Measurements from ENCODE around the gene NBEA.

The NBEA gene

DNA sequence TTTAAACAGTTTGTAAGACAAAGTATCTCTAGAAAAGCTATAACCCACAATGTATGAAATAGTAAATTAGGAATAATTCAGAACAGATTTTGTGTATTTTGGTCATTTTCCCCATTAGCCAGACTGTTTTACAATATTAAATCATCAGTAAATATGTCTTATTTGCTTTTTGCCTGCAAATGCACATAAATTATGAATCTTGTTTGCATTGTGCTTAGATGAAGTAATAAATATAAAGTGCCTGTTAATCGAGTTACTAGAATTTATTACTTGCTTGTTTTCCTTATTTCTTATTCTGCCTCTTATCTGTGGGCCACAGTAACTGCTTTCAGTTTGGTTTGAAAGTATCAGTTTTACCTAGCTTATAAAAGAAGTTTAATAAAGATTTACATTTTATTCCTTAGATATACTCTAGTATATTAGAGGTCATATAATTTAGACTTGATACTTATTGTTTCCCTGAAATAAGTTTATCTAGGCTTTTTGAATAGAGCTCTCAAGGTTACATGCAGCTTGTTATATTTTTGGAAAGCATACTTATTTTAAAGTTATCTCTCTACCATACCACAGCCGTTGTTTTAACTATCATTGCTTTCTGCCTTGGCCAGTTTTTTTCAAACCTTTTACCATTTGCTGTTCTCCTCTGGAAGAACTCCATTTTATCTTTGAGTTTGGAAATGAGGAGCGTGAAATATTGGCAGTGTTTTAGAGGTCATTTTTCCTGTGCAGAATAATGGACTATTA, 238.0 kb downstream of the NBEA start:
- DNase-seq = no peak

GRCh38 chr13:35190241-35190640, 248.2 kb downstream of the NBEA start:
- DNase-seq = no peak

DNA sequence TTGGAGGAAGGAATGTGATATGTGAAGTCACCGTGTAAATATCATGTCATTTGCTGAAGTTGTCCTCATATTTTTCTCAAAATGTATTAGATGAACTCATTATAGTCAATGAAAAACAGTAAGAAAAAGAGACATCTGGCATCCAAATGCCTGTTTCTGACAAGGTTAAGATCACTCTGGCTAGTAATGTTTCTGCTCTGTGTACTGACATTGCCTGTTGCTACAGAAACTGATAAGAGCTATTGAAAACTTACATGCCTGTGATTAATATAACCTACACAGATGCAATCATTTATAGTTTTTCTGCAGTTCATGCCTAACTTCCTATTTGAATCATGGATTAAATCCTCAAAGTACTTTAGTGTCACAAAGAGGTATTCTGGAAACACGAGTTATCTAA, 249.8 kb downstream of the NBEA start:
- DNase-seq = no peak

- DNase-seq = no peak
These were observed 256.6 kb downstream of the NBEA start for GRCh38 chr13:35198613-35199200.

DNA sequence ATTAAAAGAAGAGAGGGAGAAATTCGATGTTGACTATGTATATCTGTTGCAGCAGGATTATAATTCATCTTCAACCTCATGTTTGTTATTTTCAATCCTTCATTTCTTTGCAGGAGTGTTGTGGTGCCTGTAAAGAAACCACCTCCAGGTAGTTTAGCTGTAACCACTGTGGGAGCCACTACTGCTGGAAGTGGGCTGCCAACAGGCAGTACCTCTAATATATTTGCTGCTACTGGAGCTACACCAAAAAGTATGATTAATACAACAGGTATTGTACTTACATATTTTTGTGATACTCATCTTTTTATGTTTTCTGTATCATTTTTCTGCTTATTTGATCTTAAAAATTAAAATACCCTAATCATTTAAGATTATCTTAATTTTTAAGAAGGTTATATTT, 266.5 kb downstream of the NBEA start:
- no peak for DNase-seq

DNA sequence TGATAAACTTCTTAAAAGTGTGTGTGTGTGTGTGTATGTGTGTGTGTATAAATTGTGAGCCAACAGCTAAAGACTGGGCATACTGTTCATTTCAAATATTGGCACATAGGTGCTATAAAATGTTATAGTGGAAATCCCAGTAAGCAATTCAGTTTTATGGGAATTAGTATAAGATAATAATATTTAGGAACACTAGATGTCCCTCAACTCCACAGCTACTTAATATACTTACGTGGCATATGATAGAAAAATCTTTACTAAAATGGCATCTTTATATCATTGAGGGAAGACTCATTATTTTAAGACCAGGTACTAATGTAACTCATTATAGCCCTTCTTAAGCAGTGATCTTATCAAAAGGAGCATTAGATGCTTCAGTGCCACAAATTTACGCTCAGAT, 268.2 kb downstream of the NBEA start:
- DNase-seq = no peak

GRCh38 chr13:35211949-35212348, 269.9 kb downstream of the NBEA start:
- DNase-seq = no peak

DNA sequence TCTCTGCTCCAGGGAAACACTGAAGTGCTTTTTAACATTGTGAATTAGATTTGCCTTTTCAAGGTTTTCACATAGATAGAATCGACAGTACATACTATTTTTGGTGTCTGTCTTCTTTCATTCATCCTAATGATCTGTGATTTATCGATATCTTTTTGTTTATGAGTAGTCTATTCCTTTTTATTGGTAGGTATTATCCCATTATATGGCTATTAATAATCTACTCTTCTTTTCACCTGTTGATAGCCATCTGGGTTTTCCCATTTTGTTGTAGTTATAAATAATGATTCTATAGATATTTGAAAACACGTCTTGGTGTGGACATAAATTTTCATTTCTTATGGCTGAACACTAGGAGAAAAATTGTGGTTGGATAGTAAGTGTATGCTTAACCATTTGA, 271.8 kb downstream of the NBEA start:
- DNase-seq = no peak

DNA sequence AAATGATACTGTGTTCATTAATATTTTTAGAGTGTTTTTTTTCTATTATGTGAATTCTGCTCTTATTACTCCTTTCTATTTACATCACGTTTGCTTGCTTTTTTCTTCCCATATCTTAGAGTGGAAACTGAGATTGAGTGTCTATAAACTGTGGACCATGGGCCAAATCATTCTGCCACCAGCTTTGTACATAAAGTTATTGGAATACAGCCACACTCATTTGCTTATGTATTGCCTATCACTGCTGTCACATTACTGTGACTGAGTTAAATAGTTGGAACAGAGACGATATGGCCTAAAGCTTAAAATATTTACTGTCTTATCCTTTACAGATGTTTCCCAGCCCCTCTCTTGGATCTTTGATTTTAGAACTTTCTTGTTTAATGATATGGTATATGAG, 274.1 kb downstream of the NBEA start:
- no peak for DNase-seq

DNA sequence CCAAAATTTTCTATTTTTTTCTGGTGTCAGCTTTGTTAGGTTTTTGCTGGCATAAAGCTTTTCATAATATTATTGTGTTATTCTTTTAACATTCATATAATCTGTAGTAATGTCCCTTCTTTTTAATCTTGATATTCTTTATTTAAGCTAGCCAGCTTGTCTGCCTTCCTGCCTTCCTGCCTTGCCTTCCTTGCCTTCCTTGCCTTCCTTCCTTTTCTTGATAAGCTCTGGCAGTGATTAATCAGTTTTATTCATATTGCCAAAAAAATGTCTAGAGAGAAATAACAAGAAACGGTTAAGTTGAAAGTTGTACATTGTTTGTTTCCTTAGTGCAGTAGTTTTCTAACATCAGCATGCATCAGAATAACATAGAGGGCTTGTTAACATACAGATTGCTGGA, 277.0 kb downstream of the NBEA start:
- no peak for DNase-seq

- DNase-seq = no peak
These were observed 283.1 kb downstream of the NBEA start for GRCh38 chr13:35225159-35225558.

GRCh38 chr13:35225582-35225981, 283.5 kb downstream of the NBEA start:
- DNase-seq = no peak

- DNase-seq = no peak
These were observed 286.5 kb downstream of the NBEA start for GRCh38 chr13:35228536-35228935.

- no peak for DNase-seq
These were observed 289.4 kb downstream of the NBEA start for GRCh38 chr13:35231426-35231825.

- no peak for DNase-seq
These were observed 296.2 kb downstream of the NBEA start for GRCh38 chr13:35238274-35238673.

GRCh38 chr13:35252536-35253205, 310.6 kb downstream of the NBEA start:
- DNase-seq = no peak

GRCh38 chr13:35255241-35255640, 313.2 kb downstream of the NBEA start:
- DNase-seq = no peak

- DNase-seq = no peak
These were observed 314.5 kb downstream of the NBEA start for GRCh38 chr13:35256459-35257148.

DNA sequence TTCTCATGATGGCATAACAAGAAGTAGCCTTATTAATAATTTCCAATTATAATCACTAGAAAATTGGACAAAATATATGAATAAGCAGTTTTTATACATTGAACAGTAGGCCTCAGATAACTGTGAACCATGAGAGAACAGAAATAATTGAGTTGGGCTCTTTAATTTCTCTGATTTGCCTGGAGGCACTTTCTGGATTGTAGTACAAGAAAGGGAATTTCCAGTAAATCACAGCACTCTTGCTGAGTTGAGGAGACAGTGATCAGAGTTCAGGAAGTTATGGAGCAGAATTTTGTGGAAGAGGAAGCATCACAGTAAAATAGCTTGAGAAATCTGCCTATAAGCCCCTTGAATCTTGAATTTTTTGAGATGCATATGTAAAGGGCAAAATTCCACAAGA, 318.2 kb downstream of the NBEA start:
- DNase-seq = no peak

GRCh38 chr13:35266412-35266811, 324.3 kb downstream of the NBEA start:
- DNase-seq = no peak

DNA sequence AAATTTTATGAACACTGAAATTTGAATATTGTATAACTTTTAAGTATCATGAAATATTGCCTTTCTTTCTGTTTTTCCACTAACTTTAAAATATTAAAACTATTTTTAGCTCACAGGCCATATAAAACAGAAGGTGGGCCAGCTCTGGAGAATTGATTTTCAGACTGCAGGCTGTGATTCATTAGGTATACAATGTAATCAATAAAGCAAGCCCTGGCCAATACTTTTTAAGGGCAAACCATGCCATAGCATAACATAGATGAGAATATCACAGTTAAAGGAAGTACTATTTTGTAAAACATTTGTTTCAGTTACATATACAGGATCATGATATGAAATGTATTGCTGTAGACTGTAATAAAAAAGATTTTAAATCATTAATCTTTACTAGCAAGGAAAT, 336.8 kb downstream of the NBEA start:
- no peak for DNase-seq

- no peak for DNase-seq
These were observed 337.4 kb downstream of the NBEA start for GRCh38 chr13:35279500-35279899.

DNA sequence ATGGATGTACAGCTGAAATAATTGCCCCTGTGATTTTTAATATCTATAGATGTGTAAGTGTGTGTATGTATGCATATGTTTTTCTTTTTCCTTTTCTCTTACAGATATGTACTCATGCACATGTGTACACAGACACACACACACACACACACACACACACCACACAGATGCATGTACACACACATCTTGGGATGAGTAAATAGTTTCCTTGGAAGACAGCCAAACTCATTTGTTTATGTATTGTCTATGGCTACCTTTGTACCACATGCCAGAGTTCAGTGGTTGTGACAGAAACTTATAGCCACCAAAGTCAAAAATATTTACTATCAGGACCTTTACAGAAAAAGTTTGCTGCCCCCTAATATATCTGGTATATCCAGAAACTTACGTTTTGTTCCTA, 341.8 kb downstream of the NBEA start:
- DNase-seq = no peak

GRCh38 chr13:35285677-35286076, 343.6 kb downstream of the NBEA start:
- no peak for DNase-seq

Measured in CD4-positive, alpha-beta T cell treated with Interleukin-21 for 1 hour (primary cell).